Sigmoid colon (tissue), 4 donors: Measurements from ENCODE around the gene AIG1.

Source experiments
- CTCF ChIP-seq, 4 experiments: fragments of 450-650 bp in 3 of 4; fragments of 200-600 bp in 1 of 4; IDR thresholded peaks; one replicate each; pipeline ENCODE4 v1.5.1; 2016 to 2019; ENCODE audit warnings: antibody characterized with exemption in 4 of 4, mild to moderate bottlenecking in 3 of 4, moderate library complexity in 2 of 4
- EP300 ChIP-seq, 4 donors: sonication (generic); formaldehyde crosslinking; IDR thresholded peaks; one replicate each; pipeline ENCODE4 v1.6.1; 2017; ENCODE audit warnings: antibody characterized with exemption in 4 of 4
- POLR2A ChIP-seq, 2 donors: fragments of 450-650 bp; IDR thresholded peaks; one replicate each; pipeline ENCODE4 v1.6.1; 2016; ENCODE audit warnings: antibody characterized with exemption in 2 of 2, mild to moderate bottlenecking in 2 of 2, moderate library complexity in 2 of 2
- POLR2AphosphoS5 ChIP-seq, 4 donors: sonication (generic); formaldehyde crosslinking; IDR thresholded peaks; one replicate each; pipeline ENCODE4 v1.6.1; 2017; ENCODE audit warnings: antibody characterized with exemption in 4 of 4

GRCh38 chr6:143074670-143075318, 14.1 kb downstream of the AIG1 start:
- TF ChIP-seq CTCF (IDR thresholded peaks at IDR 0.05): no peak
- no peak for TF ChIP-seq EP300 (IDR thresholded peaks at IDR 0.05)
- TF ChIP-seq POLR2A (IDR thresholded peaks at IDR 0.05): no peak
- TF ChIP-seq POLR2AphosphoS5 (IDR thresholded peaks at IDR 0.05): no peak
